HepG2 (cell line): ENCODE data around the gene CAPN12. TPM values are rescaled to one million over a fixed set of nuclear protein-coding genes. Genes with fewer than 3 reads are reported as not detected.
A peak's percentile ranks its signal among the peaks of the same experiment; 100 is the strongest.

Experiments used
- ATAC-seq: fragments of 200-7000 bp; cut with Tn5 transposase; 3 replicates; pipeline ENCODE4 v1.9.1; 2020; ENCODE audit warnings: mild to moderate bottlenecking, moderate library complexity
- BruUV-seq: library from RNA; stranded (reverse); fragments of 400-500 nt; replicated peaks from 2 replicates; lab custom pipeline; 2021; lab: Mats Ljungman, UMichigan
- CTCF ChIA-PET: fragments of 300-600 bp; formaldehyde crosslinking; extraction: SDS; loops from one replicate; lab custom pipeline; 2021; ENCODE audit warnings: low total read pairs, inconsistent platforms, low intra/inter-chr PET ratio; lab: Yijun Ruan, JAX
- POLR2A ChIA-PET: fragments of 350-600 bp; sonication (Branson Sonifier 250); formaldehyde crosslinking; loops from one replicate; lab custom pipeline; 2020; ENCODE audit warnings: antibody characterized with exemption, inconsistent platforms; lab: Yijun Ruan, JAX
- DNase-seq: peaks from one replicate; pipeline ENCODE4 v3.0.0-alpha.2; 2015; ENCODE audit warnings: low spot score
- FAIRE-seq: peaks from 3 replicates; lab custom pipeline; 2011; peaks lifted over from hg19 to GRCh38; lab: Jason Lieb, UNC
- H2AFZ ChIP-seq: one replicate; pipeline ENCODE4 v1.6.1; 2011; ENCODE audit warnings: low read length, inconsistent platforms
- H3K27ac ChIP-seq: fragments of 300-600 bp; 3 replicates; pipeline ENCODE4 v1.8.0; 2011; ENCODE audit warnings: mixed run types, mild to moderate bottlenecking, mixed read lengths, low read length, inconsistent platforms; ENCODE audit not compliant: insufficient read depth; ENCODE audit errors: extremely low read length
- H3K27me3 ChIP-seq, 2 experiments: fragments of 200-600 bp in 1 of 2; 2 replicates in 1 of 2; 3 replicates in 1 of 2; pipeline versions ENCODE4 v1.6.0 to v1.8.0; 2011; ENCODE audit warnings: low read length in 2 of 2, mild to moderate bottlenecking in 2 of 2, moderate library complexity in 2 of 2, inconsistent platforms in 1 of 2; ENCODE audit not compliant: insufficient read depth in 2 of 2, control insufficient read depth in 1 of 2
- H3K36me3 ChIP-seq, 2 experiments: fragments of 200-600 bp in 1 of 2; replicated peaks in 1 of 2; 2 replicates in 1 of 2; 3 replicates in 1 of 2; pipeline versions ENCODE4 v1.5.1 to v1.8.0; 2011; ENCODE audit warnings: low read length in 2 of 2, inconsistent platforms in 1 of 2; ENCODE audit not compliant: insufficient read depth in 2 of 2, control insufficient read depth in 1 of 2
- H3K4me1 ChIP-seq: 2 replicates; pipeline ENCODE4 v1.5.1; 2012; ENCODE audit warnings: low read length, inconsistent platforms; ENCODE audit not compliant: insufficient read depth
- H3K4me2 ChIP-seq: 2 replicates; pipeline ENCODE4 v1.6.0; 2011; ENCODE audit warnings: low read depth, low read length, inconsistent platforms
- H3K4me3 ChIP-seq, 3 experiments: fragments of 200-600 bp in 1 of 3; sonication (generic), shearing (Covaris generic) in 1 of 3; replicated peaks in 1 of 3; 2 replicates each; pipeline ENCODE4 v1.5.1; 2011 to 2016; ENCODE audit warnings: low read length in 3 of 3, inconsistent platforms in 2 of 3, low read depth in 2 of 3, mild to moderate bottlenecking in 2 of 3, control low read depth in 1 of 3, mixed read lengths in 1 of 3; ENCODE audit not compliant: insufficient read depth in 1 of 3
- H3K79me2 ChIP-seq: one replicate; pipeline ENCODE4 v1.6.1; 2011; ENCODE audit warnings: low read length, inconsistent platforms; ENCODE audit not compliant: insufficient read depth
- H3K9ac ChIP-seq: 2 replicates; pipeline ENCODE4 v1.6.0; 2011; ENCODE audit warnings: mild to moderate bottlenecking, low read depth, low read length, inconsistent platforms; ENCODE audit not compliant: insufficient read depth
- H3K9me3 ChIP-seq: 2 replicates; pipeline ENCODE4 v1.5.1; 2012; ENCODE audit warnings: mild to moderate bottlenecking, low read length
- H4K20me1 ChIP-seq: 2 replicates; pipeline ENCODE4 v1.6.0; 2011; ENCODE audit warnings: inconsistent platforms, mild to moderate bottlenecking, low read length, moderate library complexity; ENCODE audit not compliant: insufficient read depth
- ARNTL ChIP-seq: sonication (generic); formaldehyde crosslinking; IDR thresholded peaks from 2 replicates; pipeline ENCODE4 v1.4.0; 2020; ENCODE audit warnings: mild to moderate bottlenecking, missing genetic modification reagents
- DR1 ChIP-seq: sonication (generic); formaldehyde crosslinking; IDR thresholded peaks from 2 replicates; pipeline ENCODE4 v1.8.0; 2021; ENCODE audit warnings: mild to moderate bottlenecking, missing genetic modification reagents, inconsistent platforms
- FOSL2 ChIP-seq: sonication (generic); formaldehyde crosslinking; IDR thresholded peaks from 2 replicates; pipeline ENCODE4 v1.4.0; 2020; ENCODE audit warnings: missing genetic modification reagents
- KLF16 ChIP-seq, 2 experiments: sonication (generic) in 1 of 2; formaldehyde crosslinking in 1 of 2; IDR thresholded peaks; 2 replicates each; pipeline versions ENCODE4 v1.6.1 to v1.8.0; 2016 to 2023; ENCODE audit warnings: missing genetic modification reagents in 2 of 2, missing compliant biosample characterization in 1 of 2
- NCOR1 ChIP-seq: fragments of 200-600 bp; sonication (generic); IDR thresholded peaks from 2 replicates; pipeline ENCODE4 v1.7.0; 2017; ENCODE audit warnings: antibody characterized with exemption, low read length, borderline replicate concordance
- NFIC ChIP-seq: IDR thresholded peaks from 2 replicates; pipeline ENCODE4 v1.6.1; 2012; ENCODE audit warnings: mild to moderate bottlenecking, low read length, inconsistent platforms
- ONECUT2 ChIP-seq: sonication (generic); formaldehyde crosslinking; IDR thresholded peaks from 2 replicates; pipeline ENCODE4 v1.4.0; 2020; ENCODE audit warnings: missing genetic modification reagents
- RBM22 ChIP-seq: fragments of 200-400 bp; formaldehyde crosslinking; optimal IDR thresholded peaks from 2 replicates; pipeline ENCODE3; 2017; ENCODE audit warnings: mild to moderate bottlenecking, low read length, moderate library complexity
- ZBTB21 ChIP-seq: sonication (generic); formaldehyde crosslinking; IDR thresholded peaks from 2 replicates; pipeline ENCODE4 v1.4.0; 2020; ENCODE audit warnings: missing genetic modification reagents
- ZIK1 ChIP-seq: sonication (generic); formaldehyde crosslinking; IDR thresholded peaks from 2 replicates; pipeline ENCODE4 v1.5.0; 2020; ENCODE audit warnings: mild to moderate bottlenecking, low read depth, missing genetic modification reagents, borderline replicate concordance
- ZKSCAN8 ChIP-seq: IDR thresholded peaks from 2 replicates; pipeline ENCODE4 v1.6.1; 2016; ENCODE audit warnings: borderline replicate concordance, missing genetic modification reagents, missing compliant biosample characterization
- ZNF263 ChIP-seq: sonication (generic); formaldehyde crosslinking; IDR thresholded peaks from 2 replicates; pipeline ENCODE4 v1.4.0; 2020; ENCODE audit warnings: missing genetic modification reagents
- ZSCAN12 ChIP-seq: sonication (generic); formaldehyde crosslinking; IDR thresholded peaks from 2 replicates; pipeline ENCODE4 v1.9.0; 2021; ENCODE audit warnings: mild to moderate bottlenecking, missing genetic modification reagents
- ZSCAN31 ChIP-seq: sonication (generic); formaldehyde crosslinking; IDR thresholded peaks from 2 replicates; pipeline ENCODE4 v1.5.0; 2020; ENCODE audit warnings: low read depth, mild to moderate bottlenecking, missing genetic modification reagents
- WGBS: methylation state at CpG from one replicate; pipeline ENCODE4 v1.1.6; 2017; ENCODE audit warnings: low lambda C conversion rate; 5-methylcytosine and 5-hydroxymethylcytosine counted together
- in situ Hi-C: cut with HindIII; loops from 2 replicates; pipeline ENCODE4 v1.10.0; 2017; ENCODE audit warnings: low pct_unique_long_range_greater_than_20kb; ENCODE audit not compliant: extremely low pct_ligation_motif_present
- intact Hi-C: fragments of 100-400 bp; cut with micrococcal nuclease; formaldehyde crosslinking; loops from one replicate; pipeline ENCODE4 v1.10.0; 2022; ENCODE audit not compliant: unreplicated experiment
- polyA plus RNA-seq, 8 experiments: library from polyadenylated mRNA; depleted of rRNA in 3 of 8; stranded (reverse) in 7 of 8; unstranded in 1 of 8; fragments of >200 nt; fragmentation: Illumina TruSeq in 4 of 8; extraction: Trizol in 4 of 8; gene quantifications; 2 replicates each; pipeline versions ENCODE4 v1.2.1 to v1.2.3, GENCODE V29; 2011 to 2016; ENCODE audit warnings: low read depth in 4 of 8, missing spikeins in 1 of 8, mixed read lengths in 1 of 8; ENCODE audit not compliant: insufficient read depth in 1 of 8
- total RNA-seq, 5 experiments: library from RNA; depleted of rRNA; stranded (reverse); fragments of >200 nt; fragmentation: Illumina TruSeq; extraction: Trizol; gene quantifications; 2 replicates each; pipeline ENCODE4 v1.2.3, GENCODE V29; 2016; ENCODE audit warnings: low read depth in 1 of 5
- TF ChIP-seq, protein P1 (sequence below): IDR thresholded peaks from 2 replicates; pipeline ENCODE4 v1.6.1; 2012; ENCODE audit warnings: inconsistent platforms
- TF ChIP-seq, protein P2 (sequence below): sonication (generic); formaldehyde crosslinking; IDR thresholded peaks from 2 replicates; pipeline ENCODE4 v1.5.1; 2020; ENCODE audit warnings: mild to moderate bottlenecking, missing genetic modification reagents, moderate library complexity
- TF ChIP-seq, protein P3 (sequence below): sonication (generic); formaldehyde crosslinking; IDR thresholded peaks from 2 replicates; pipeline ENCODE4 v1.5.1; 2020; ENCODE audit warnings: mild to moderate bottlenecking, moderate library complexity, missing genetic modification reagents

Gene CAPN12
- total and polyA plus RNA-seq, 2 of the 13 experiments (the other 11 are each of a cell fraction or from before 2014, with no cell fraction given): 1.6 to 13.6 TPM

DNA sequence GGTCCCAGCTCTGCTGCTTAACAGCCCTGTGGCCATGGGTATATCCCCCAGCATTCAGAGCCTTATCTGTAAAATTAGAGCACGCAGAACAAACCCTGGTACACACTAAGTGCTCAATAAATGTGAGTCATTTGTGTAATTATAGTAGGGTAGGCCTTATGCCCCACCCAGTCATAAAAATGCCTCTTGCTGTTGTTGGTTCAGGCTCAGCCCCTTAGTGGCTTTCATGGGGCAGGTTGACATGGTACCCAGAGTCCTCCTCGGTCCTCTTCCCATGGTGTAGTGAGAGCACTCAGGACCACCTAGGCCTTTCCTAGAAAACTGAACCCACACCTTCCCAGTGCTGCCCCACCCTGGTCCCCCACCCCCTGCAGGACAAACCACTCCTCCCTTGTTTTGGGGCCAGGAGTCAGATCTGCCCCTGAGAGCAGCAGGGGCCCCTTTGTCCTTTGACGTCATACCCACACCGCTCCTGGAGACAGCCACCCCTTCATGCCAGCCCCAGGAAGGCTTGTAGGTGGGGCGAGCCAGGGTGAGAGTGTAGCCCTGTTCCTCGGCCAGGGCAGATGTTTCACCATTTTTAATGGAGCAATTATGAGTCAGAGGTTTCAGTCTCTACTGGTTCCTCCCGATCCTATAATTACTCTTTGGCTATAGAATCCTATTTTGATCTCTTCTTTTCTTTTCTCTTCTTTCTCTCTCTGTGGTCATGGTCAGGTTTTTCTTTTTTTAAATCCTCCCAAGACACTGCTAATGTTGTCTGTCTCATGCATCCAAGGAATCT, 60.0 kb downstream of the CAPN12 start:
- no peak overlapping the region for H2AFZ ChIP-seq
- H3K9me3 ChIP-seq: no peaks in the 10 kb centered on the region
- H3K36me3 ChIP-seq: peaks cover 6 to 12% of the 10 kb centered on the region in 2 experiments; a peak in 4 of 5 replicates
- H3K4me2 ChIP-seq: peak overlapping the region; percentile 25
- H3K4me3 ChIP-seq: no peak overlapping the region
- peak overlapping the region; percentile 67 for H3K9ac ChIP-seq
- TF ChIP-seq, protein P1, sequence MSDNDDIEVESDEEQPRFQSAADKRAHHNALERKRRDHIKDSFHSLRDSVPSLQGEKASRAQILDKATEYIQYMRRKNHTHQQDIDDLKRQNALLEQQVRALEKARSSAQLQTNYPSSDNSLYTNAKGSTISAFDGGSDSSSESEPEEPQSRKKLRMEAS: peak; percentile 7; the same call in 1 of the 2 replicates
- TF ChIP-seq NCOR1 (0 out of 2 replicates have a peak, but pooled peaks have one; percentile 12), ONECUT2 (no peak), ZBTB21 (CRISPR knock-in tag) (peak; percentile 40; the same call in 1 of the 2 replicates), ZKSCAN8 (CRISPR knock-in tag) (no peak), NFIC (0 out of 2 replicates have a peak, but pooled peaks have one; percentile 17), ZIK1 (CRISPR knock-in tag) (no peak), RBM22 (no peak), ZSCAN12 (CRISPR knock-in tag) (no peak), DR1 (CRISPR knock-in tag) (no peak), ZNF263 (CRISPR knock-in tag) (0 out of 2 replicates have a peak, but pooled peaks have one; percentile 18), ZSCAN31 (CRISPR knock-in tag) (0 out of 2 replicates have a peak, but pooled peaks have one; percentile 22), ARNTL (no peak), KLF16 (CRISPR knock-in tag; IDR thresholded peaks at IDR 0.05) (0 out of 4 replicates have a peak, but pooled peaks of 1 of the 2 experiments have one; percentile 8), FOSL2 (CRISPR knock-in tag) (0 out of 2 replicates have a peak, but pooled peaks have one; percentile 24)
- TF ChIP-seq, protein P2, sequence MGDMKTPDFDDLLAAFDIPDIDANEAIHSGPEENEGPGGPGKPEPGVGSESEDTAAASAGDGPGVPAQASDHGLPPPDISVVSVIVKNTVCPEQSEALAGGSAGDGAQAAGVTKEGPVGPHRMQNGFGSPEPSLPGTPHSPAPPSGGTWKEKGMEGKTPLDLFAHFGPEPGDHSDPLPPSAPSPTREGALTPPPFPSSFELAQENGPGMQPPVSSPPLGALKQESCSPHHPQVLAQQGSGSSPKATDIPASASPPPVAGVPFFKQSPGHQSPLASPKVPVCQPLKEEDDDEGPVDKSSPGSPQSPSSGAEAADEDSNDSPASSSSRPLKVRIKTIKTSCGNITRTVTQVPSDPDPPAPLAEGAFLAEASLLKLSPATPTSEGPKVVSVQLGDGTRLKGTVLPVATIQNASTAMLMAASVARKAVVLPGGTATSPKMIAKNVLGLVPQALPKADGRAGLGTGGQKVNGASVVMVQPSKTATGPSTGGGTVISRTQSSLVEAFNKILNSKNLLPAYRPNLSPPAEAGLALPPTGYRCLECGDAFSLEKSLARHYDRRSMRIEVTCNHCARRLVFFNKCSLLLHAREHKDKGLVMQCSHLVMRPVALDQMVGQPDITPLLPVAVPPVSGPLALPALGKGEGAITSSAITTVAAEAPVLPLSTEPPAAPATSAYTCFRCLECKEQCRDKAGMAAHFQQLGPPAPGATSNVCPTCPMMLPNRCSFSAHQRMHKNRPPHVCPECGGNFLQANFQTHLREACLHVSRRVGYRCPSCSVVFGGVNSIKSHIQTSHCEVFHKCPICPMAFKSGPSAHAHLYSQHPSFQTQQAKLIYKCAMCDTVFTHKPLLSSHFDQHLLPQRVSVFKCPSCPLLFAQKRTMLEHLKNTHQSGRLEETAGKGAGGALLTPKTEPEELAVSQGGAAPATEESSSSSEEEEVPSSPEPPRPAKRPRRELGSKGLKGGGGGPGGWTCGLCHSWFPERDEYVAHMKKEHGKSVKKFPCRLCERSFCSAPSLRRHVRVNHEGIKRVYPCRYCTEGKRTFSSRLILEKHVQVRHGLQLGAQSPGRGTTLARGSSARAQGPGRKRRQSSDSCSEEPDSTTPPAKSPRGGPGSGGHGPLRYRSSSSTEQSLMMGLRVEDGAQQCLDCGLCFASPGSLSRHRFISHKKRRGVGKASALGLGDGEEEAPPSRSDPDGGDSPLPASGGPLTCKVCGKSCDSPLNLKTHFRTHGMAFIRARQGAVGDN (CRISPR knock-in tag): peak; percentile 2; the same call in 1 of the 2 replicates
- TF ChIP-seq, protein P3, sequence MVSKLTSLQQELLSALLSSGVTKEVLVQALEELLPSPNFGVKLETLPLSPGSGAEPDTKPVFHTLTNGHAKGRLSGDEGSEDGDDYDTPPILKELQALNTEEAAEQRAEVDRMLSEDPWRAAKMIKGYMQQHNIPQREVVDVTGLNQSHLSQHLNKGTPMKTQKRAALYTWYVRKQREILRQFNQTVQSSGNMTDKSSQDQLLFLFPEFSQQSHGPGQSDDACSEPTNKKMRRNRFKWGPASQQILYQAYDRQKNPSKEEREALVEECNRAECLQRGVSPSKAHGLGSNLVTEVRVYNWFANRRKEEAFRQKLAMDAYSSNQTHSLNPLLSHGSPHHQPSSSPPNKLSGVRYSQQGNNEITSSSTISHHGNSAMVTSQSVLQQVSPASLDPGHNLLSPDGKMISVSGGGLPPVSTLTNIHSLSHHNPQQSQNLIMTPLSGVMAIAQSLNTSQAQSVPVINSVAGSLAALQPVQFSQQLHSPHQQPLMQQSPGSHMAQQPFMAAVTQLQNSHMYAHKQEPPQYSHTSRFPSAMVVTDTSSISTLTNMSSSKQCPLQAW: peak; percentile 13; the same call in 1 of the 2 replicates
- TF ChIP-seq, all 625 proteins: peak for 10
- H4K20me1 ChIP-seq: peaks cover 10% of the 10 kb centered on the region
- no peak for FAIRE-seq
- intact Hi-C loops: no loop called here
- BruUV-seq: TSS peak; percentile 50
- ATAC-seq: peak; percentile 2; the same call in 1 of the 3 replicates
- ChIA-PET CTCF (no interaction called here), POLR2A (interaction anchor here (0.8 to 3.4 kb wide), 15 partner anchors 13 to 135 kb away, joined by 3 to 51 read pairs (median 8); partner anchors contain the start of genes ACTN4 and EIF3K)
- 72% methylated on average over 5 of the region's 7 CpGs for WGBS
- peaks cover 99% of the 10 kb centered on the region for H3K4me1 ChIP-seq
- in situ Hi-C loops: no loop called here
- H3K79me2 ChIP-seq: peaks cover 98% of the 10 kb centered on the region
- peak overlapping the region; percentile 85 for H3K27ac ChIP-seq
- H3K27me3 ChIP-seq: no peaks in the 10 kb centered on the region
- no peak for DNase-seq
